DND-41 (cell line): Measurements from ENCODE around the gene SIPA1.

Source experiments
- ATAC-seq: fragments of 200-7000 bp; cut with Tn5 transposase; 3 replicates; pipeline ENCODE4 v1.9.1; 2021; ENCODE audit warnings: low read depth; ENCODE audit not compliant: insufficient read depth
- DNase-seq: peaks from one replicate; pipeline ENCODE4 v3.0.0-alpha.2; 2020
- H2AFZ ChIP-seq: 2 replicates; pipeline ENCODE4 v1.6.0; 2012; ENCODE audit warnings: low read depth, low read length
- H3K27ac ChIP-seq: 2 replicates; pipeline ENCODE4 v1.5.1; 2012; ENCODE audit warnings: low read length, inconsistent platforms
- H3K27me3 ChIP-seq: fragments of 200-600 bp; sonication (generic); 2 replicates; pipeline ENCODE4 v1.6.0; 2012; ENCODE audit warnings: low read length, mild to moderate bottlenecking, inconsistent platforms; ENCODE audit not compliant: insufficient read depth, poor library complexity
- H3K36me3 ChIP-seq: 2 replicates; pipeline ENCODE4 v1.5.1; 2012; ENCODE audit warnings: low read length, inconsistent platforms; ENCODE audit not compliant: insufficient read depth
- H3K4me1 ChIP-seq: 2 replicates; pipeline ENCODE4 v1.5.1; 2012; ENCODE audit warnings: mild to moderate bottlenecking, low read length; ENCODE audit not compliant: insufficient read depth
- H3K4me2 ChIP-seq: 2 replicates; pipeline ENCODE4 v1.6.0; 2012; ENCODE audit warnings: mild to moderate bottlenecking, moderate library complexity, low read length, inconsistent platforms; ENCODE audit not compliant: insufficient read depth
- H3K4me3 ChIP-seq, 2 experiments: fragments of 200-600 bp in 1 of 2; shearing (Covaris generic) in 1 of 2; 2 replicates each; pipeline ENCODE4 v1.5.1; 2012 to 2016; ENCODE audit warnings: inconsistent platforms in 2 of 2, low read length in 2 of 2, mild to moderate bottlenecking in 2 of 2, low read depth in 1 of 2, moderate library complexity in 1 of 2
- H3K79me2 ChIP-seq: 2 replicates; pipeline ENCODE4 v1.6.0; 2012; ENCODE audit warnings: low read length, inconsistent platforms; ENCODE audit not compliant: insufficient read depth
- H3K9ac ChIP-seq: 2 replicates; pipeline ENCODE4 v1.6.0; 2012; ENCODE audit warnings: low read depth, mild to moderate bottlenecking, inconsistent platforms, low read length, moderate library complexity
- H3K9me3 ChIP-seq: 2 replicates; pipeline ENCODE4 v1.5.1; 2012; ENCODE audit warnings: low read length, moderate library complexity, mild to moderate bottlenecking, inconsistent platforms; ENCODE audit not compliant: insufficient read depth, severe bottlenecking
- H4K20me1 ChIP-seq: 2 replicates; pipeline ENCODE4 v1.6.0; 2012; ENCODE audit warnings: low read length; ENCODE audit not compliant: insufficient read depth
- CTCF ChIP-seq: IDR thresholded peaks from 2 replicates; pipeline ENCODE4 v1.5.1; 2012; ENCODE audit warnings: borderline replicate concordance, low read length, moderate library complexity, mild to moderate bottlenecking; ENCODE audit not compliant: poor library complexity, severe bottlenecking; ENCODE audit errors: extremely low read depth
- EZH2 ChIP-seq: IDR thresholded peaks from 3 replicates; pipeline ENCODE4 v1.6.1; 2012; ENCODE audit warnings: borderline replicate concordance, low read depth, mild to moderate bottlenecking, moderate library complexity, low read length, inconsistent platforms; ENCODE audit not compliant: severe bottlenecking

The SIPA1 gene

GRCh38 chr11:65621460-65621859 is 16.4 kb upstream of the SIPA1 start:
- ATAC-seq, result no peak
- Histone ChIP-seq H3K9ac (no peak overlapping the region), H3K4me3 (no peak overlapping the region), H3K36me3 (peaks cover 94% of the 10 kb centered on the region), H3K27ac (no peak overlapping the region), H3K4me2 (no peak overlapping the region), H4K20me1 (peaks cover 64% of the 10 kb centered on the region), H3K4me1 (peaks cover 25% of the 10 kb centered on the region), H3K27me3 (no peaks in the 10 kb centered on the region), H2AFZ (no peak overlapping the region), H3K9me3 (no peaks in the 10 kb centered on the region), H3K79me2 (peaks cover 50% of the 10 kb centered on the region)
- no peak for DNase-seq
- TF ChIP-seq EZH2 (no peak), CTCF (no peak)

- TF ChIP-seq CTCF (no peak), EZH2 (no peak)
- ATAC-seq, result no peak
- Histone ChIP-seq H4K20me1 (peaks cover 64% of the 10 kb centered on the region), H2AFZ (no peak overlapping the region), H3K9me3 (no peaks in the 10 kb centered on the region), H3K4me1 (peaks cover 19% of the 10 kb centered on the region), H3K4me3 (no peak overlapping the region), H3K4me2 (no peak overlapping the region), H3K27ac (no peak overlapping the region), H3K79me2 (peaks cover 45% of the 10 kb centered on the region), H3K9ac (no peak overlapping the region), H3K27me3 (no peaks in the 10 kb centered on the region), H3K36me3 (peaks cover 95% of the 10 kb centered on the region)
- no peak for DNase-seq
Observed at GRCh38 chr11:65622011-65622410, 15.9 kb upstream of the SIPA1 start.

- no peaks in the 10 kb centered on the region for H3K27me3 ChIP-seq
- TF ChIP-seq EZH2, result no peak
- TF ChIP-seq CTCF, result no peak
- no peak overlapping the region for H3K4me2 ChIP-seq
- no peaks in the 10 kb centered on the region for H3K9me3 ChIP-seq
- peaks cover 7% of the 10 kb centered on the region for H3K4me1 ChIP-seq
- H3K79me2 ChIP-seq, result peaks cover 33% of the 10 kb centered on the region
- no peak overlapping the region for H3K9ac ChIP-seq
- ATAC-seq, result no peak
- H4K20me1 ChIP-seq, result peaks cover 57% of the 10 kb centered on the region
- no peak for DNase-seq
- H3K36me3 ChIP-seq, result peaks cover 95% of the 10 kb centered on the region
- no peak overlapping the region for H3K4me3 ChIP-seq
- H3K27ac ChIP-seq, result no peak overlapping the region
- H2AFZ ChIP-seq, result no peak overlapping the region
Observed at GRCh38 chr11:65623177-65623576, 14.7 kb upstream of the SIPA1 start.
